ENCODE measurements around the gene CDK14. TPM values are rescaled to one million over a fixed set of nuclear protein-coding genes. Genes with fewer than 3 reads are reported as not detected.
"Not testable (repeated sequence)": the region's sequence is repeated elsewhere in the genome, so short reads cannot be mapped to it uniquely, and the experiment has no call there.

Gene CDK14
- total RNA-seq, 1 donor, result 41.0 TPM

DNA sequence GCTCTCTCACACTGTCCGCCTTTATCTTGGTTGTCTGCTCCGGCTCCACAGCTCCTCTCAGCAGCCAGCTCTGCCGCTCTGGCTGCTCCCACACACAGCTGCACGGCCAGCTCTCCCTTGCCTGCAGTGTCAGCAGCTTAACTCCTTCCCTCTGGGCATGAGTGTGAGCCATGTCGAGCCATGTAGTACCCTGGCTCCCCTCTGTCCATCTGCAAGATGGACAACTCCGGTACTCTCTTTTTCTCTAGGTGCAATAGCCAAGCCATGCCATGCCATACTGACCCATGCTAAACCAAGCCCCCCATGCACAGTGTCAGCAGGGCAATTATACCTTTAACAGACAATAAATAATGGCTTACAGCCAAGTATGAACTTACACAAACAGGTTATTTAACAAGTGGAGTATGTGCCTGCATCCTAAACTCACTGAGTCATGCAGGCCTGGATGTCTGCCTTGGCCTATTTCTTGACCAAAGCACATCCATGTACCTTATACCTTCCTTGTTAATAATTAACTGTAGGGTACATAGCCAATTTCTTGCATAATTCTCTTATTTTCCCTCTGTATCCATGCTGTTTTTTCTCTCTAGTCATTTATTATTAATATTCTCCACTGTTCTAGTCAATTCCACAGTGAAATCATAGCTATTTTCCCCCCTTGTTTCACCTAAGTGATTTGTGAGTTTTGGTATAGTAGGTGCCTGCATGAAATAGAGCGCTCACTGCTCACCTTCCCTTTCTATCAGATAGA is 170.9 kb downstream of the CDK14 start:
- H3K4me3 ChIP-seq (ENCODE audit: low read depth, low read length), result no peak overlapping the region
- TF ChIP-seq CTCF (IDR thresholded peaks at IDR 0.05; ENCODE audit: insufficient read depth, low read depth, low read length), result no peak
- DNase-seq (ENCODE audit: low read depth), result peak; percentile 72

DNA sequence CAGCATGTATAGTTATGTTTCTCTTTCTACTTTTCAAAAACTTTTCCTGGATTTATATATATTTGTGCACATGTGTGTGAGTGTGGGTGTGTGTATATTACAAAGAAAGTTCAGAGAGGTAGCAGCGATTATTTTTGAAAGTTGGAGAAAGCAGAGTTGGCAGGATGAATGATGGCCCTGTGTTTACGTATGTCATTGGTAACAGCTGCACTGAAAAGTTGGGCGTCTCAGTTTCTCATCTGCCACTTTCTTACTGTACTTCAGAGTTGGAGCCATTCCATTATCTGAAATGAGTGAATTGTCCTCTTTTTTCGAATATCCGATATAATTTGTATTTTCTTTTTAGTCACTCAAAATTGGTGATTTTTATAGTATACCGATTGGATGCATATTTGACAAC is 172.2 kb downstream of the CDK14 start:
- no peak for DNase-seq (ENCODE audit: low read depth)
- no peak for TF ChIP-seq CTCF (IDR thresholded peaks at IDR 0.05; ENCODE audit: insufficient read depth, low read depth, low read length)
- H3K4me3 ChIP-seq (ENCODE audit: low read depth, low read length), result no peak overlapping the region

DNA sequence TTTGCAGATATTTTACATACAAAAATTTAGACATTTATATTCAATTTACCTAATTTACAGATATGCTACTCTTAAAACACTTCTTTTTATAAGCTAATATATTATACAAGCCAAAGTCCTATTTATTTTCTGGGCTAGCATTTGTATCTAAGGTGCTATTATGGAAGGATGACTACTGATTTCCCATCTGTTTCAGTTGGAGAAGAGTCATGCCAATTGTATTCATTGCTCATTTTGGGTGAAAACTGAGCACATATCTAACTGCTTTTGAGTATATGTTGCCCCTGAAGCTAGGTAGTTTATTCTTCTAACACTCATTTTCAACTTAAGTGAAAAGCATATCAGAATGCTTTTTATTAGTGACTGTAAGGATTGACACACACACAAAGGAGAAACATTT is 172.9 kb downstream of the CDK14 start:
- H3K4me3 ChIP-seq (ENCODE audit: low read depth, low read length), result no peak overlapping the region
- no peak for TF ChIP-seq CTCF (IDR thresholded peaks at IDR 0.05; ENCODE audit: insufficient read depth, low read depth, low read length)
- DNase-seq (ENCODE audit: low read depth), result no peak

DNA sequence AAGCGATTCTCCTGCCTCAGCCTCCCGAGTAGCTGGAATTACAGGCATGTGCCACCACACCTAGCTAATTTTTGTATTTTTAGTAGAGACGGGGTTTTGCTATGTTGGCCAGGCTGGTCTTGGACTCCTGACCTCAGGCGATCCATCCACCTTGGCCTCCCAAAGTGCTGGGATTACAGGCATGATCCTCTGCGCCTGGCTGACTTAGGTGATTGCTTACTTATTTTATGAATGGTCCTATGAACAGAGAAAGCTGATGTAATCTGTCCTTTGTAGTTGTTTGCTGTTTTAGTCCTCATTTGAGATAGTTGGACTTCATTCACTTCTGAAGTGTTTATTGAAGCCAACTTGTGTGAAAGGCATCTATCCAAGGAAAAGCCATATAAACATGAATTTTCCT is 173.4 kb downstream of the CDK14 start:
- not testable (repeated sequence) for DNase-seq (ENCODE audit: low read depth); H3K4me3 ChIP-seq (ENCODE audit: low read depth, low read length)

- H3K4me3 ChIP-seq (ENCODE audit: low read depth, low read length), result no peak overlapping the region
- no peak for TF ChIP-seq CTCF (IDR thresholded peaks at IDR 0.05; ENCODE audit: insufficient read depth, low read depth, low read length)
- DNase-seq (ENCODE audit: low read depth), result peak; percentile 60
Measured at GRCh38 chr7:90771281-90771680, 175.2 kb downstream of the CDK14 start.

DNA sequence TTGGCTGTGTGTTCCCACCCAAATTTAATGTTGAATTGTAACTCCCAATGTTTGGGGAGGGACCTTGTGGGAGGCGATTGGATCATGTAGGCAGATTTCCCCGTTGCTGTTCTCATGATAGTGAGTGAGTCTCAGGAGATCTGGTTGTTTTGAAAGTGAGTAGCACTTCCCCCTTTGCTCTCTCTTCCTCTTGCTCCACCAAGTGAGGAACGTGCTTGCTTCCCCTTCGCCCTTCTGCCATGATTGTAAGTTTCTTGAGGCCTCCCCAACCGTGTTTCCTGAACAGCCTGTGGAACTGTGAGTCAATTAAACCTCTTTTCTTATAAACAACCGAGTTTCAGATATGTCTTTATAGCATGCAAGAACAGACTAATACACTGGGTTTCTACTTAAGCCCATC is 176.3 kb downstream of the CDK14 start:
- no peak for TF ChIP-seq CTCF (IDR thresholded peaks at IDR 0.05; ENCODE audit: insufficient read depth, low read depth, low read length)
- no peak for DNase-seq (ENCODE audit: low read depth)
- H3K4me3 ChIP-seq (ENCODE audit: low read depth, low read length), result no peak overlapping the region

- DNase-seq (ENCODE audit: low read depth), result no peak
- TF ChIP-seq CTCF (IDR thresholded peaks at IDR 0.05; ENCODE audit: insufficient read depth, low read depth, low read length), result no peak
Measured at GRCh38 chr7:90773269-90773668, 177.1 kb downstream of the CDK14 start.

More at GRCh38 chr7:90773269-90773668, 177.1 kb downstream of the CDK14 start:
- no peak overlapping the region for H3K4me3 ChIP-seq (ENCODE audit: low read depth, low read length)
